Ishikawa (cell line): ENCODE data around the gene INPPL1.

ENCODE experiments used
- CEBPB ChIP-seq: IDR thresholded peaks from 2 replicates; pipeline ENCODE4 v1.6.1; 2012
- CREB1 ChIP-seq: IDR thresholded peaks from 2 replicates; pipeline ENCODE4 v1.6.1; 2012; ENCODE audit warnings: low read depth
- EGR1 ChIP-seq: IDR thresholded peaks from 2 replicates; pipeline ENCODE4 v1.6.1; 2012
- EP300 ChIP-seq: IDR thresholded peaks from 2 replicates; pipeline ENCODE4 v1.6.1; 2012; ENCODE audit warnings: borderline replicate concordance
- FOXM1 ChIP-seq: IDR thresholded peaks from 2 replicates; pipeline ENCODE4 v1.6.1; 2012; ENCODE audit warnings: low read depth, borderline replicate concordance
- NFIC ChIP-seq: IDR thresholded peaks from 2 replicates; pipeline ENCODE4 v1.6.1; 2012
- RAD21 ChIP-seq: IDR thresholded peaks from 2 replicates; pipeline ENCODE4 v1.6.1; 2012; ENCODE audit warnings: low read depth
- TAF1 ChIP-seq: IDR thresholded peaks from 2 replicates; pipeline ENCODE4 v1.6.1; 2012; ENCODE audit warnings: low read depth, mild to moderate bottlenecking
- TCF12 ChIP-seq: IDR thresholded peaks from 2 replicates; pipeline ENCODE4 v1.6.1; 2012; ENCODE audit warnings: low read depth
- TEAD4 ChIP-seq: IDR thresholded peaks from 2 replicates; pipeline ENCODE4 v1.6.1; 2012
- YY1 ChIP-seq: IDR thresholded peaks from 2 replicates; pipeline ENCODE4 v1.6.1; 2012; ENCODE audit warnings: low read depth
- ZBTB7A ChIP-seq: IDR thresholded peaks from 2 replicates; pipeline ENCODE4 v1.6.1; 2012; ENCODE audit warnings: low read depth
- TF ChIP-seq, protein P1 (sequence below): IDR thresholded peaks from 2 replicates; pipeline ENCODE4 v1.6.1; 2012
- TF ChIP-seq, protein P2 (sequence below): IDR thresholded peaks from 2 replicates; pipeline ENCODE4 v1.6.1; 2012
- TF ChIP-seq, protein P3 (sequence below): IDR thresholded peaks from 2 replicates; pipeline ENCODE4 v1.6.1; 2012; ENCODE audit warnings: low read depth, mild to moderate bottlenecking

The INPPL1 gene

DNA sequence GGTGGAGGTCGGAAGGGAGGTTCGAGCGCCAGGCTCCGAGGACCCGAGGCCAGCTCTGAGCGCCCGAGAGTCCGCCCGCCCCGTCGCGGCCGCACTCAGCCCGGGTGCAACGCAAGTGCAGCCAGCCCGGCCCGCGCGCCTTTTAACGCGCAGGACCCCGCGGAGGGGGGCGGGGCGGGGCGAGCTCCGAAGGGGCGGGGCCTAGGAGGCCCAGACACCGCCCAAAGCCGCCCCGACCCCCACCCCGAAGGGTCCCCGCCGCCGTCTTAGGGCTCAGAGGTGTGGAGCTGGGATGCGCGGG is 19.4 kb downstream of the INPPL1 start, which contains the start of gene PHOX2A:
Gene PHOX2A, minus strand, starts transcription at position 117 of the 301 bp plus-strand sequence. CDS start 172 bp downstream, outside the sequence.
- no peak for TF ChIP-seq TCF12
- TF ChIP-seq CEBPB, result no peak

DNA sequence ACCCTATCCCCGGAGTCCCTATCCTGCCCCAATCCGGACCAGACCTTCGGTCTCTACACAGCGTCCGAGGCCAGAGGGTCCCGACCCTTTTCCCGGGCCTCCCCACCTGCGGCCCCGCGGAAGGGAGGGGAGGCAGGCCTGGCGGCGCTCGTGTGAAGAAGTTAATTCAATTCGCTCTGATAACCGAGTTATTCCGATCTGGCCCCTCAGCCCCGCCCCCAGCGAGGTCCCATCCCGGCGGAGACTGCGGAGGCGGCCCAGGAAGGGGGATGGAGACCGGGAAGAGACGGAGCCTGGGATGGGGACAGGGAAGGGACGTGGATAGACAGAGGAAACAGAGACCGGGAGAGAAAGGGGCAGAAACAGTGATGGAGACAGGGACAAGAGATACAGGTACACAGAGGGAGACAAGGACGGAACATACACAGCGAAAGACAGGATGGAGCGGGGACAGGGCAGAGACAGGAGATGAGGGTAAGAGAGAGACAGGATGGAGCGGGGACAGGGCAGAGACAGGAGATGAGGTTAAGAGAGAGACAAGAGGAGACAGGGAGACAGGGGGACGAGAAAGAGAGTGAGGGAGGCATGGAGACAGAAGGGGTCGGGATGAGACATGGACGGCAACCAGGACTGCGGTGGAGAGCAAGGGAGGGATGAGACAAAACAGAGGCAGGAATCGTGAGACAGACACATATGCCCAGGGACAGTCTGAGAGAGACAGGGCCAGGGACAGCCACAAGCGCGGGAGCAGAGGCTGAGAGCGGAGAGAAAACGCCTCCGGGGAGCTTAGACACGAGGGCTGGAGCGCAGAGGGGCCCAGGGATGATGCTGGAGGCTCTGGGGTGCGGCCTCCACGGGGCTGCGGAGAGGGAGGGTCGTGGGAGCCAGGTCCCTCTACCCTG is 20.0 kb downstream of the INPPL1 start:
- TF ChIP-seq, protein P1, sequence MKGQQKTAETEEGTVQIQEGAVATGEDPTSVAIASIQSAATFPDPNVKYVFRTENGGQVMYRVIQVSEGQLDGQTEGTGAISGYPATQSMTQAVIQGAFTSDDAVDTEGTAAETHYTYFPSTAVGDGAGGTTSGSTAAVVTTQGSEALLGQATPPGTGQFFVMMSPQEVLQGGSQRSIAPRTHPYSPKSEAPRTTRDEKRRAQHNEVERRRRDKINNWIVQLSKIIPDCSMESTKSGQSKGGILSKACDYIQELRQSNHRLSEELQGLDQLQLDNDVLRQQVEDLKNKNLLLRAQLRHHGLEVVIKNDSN, result no peak
- no peak for TF ChIP-seq TAF1
- TF ChIP-seq, protein P2, sequence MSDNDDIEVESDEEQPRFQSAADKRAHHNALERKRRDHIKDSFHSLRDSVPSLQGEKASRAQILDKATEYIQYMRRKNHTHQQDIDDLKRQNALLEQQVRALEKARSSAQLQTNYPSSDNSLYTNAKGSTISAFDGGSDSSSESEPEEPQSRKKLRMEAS, result no peak
- TF ChIP-seq, protein P3, sequence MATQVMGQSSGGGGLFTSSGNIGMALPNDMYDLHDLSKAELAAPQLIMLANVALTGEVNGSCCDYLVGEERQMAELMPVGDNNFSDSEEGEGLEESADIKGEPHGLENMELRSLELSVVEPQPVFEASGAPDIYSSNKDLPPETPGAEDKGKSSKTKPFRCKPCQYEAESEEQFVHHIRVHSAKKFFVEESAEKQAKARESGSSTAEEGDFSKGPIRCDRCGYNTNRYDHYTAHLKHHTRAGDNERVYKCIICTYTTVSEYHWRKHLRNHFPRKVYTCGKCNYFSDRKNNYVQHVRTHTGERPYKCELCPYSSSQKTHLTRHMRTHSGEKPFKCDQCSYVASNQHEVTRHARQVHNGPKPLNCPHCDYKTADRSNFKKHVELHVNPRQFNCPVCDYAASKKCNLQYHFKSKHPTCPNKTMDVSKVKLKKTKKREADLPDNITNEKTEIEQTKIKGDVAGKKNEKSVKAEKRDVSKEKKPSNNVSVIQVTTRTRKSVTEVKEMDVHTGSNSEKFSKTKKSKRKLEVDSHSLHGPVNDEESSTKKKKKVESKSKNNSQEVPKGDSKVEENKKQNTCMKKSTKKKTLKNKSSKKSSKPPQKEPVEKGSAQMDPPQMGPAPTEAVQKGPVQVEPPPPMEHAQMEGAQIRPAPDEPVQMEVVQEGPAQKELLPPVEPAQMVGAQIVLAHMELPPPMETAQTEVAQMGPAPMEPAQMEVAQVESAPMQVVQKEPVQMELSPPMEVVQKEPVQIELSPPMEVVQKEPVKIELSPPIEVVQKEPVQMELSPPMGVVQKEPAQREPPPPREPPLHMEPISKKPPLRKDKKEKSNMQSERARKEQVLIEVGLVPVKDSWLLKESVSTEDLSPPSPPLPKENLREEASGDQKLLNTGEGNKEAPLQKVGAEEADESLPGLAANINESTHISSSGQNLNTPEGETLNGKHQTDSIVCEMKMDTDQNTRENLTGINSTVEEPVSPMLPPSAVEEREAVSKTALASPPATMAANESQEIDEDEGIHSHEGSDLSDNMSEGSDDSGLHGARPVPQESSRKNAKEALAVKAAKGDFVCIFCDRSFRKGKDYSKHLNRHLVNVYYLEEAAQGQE, result no peak
- no peak for TF ChIP-seq FOXM1
- no peak for TF ChIP-seq CEBPB
- no peak for TF ChIP-seq CREB1
- no peak for TF ChIP-seq TEAD4
- TF ChIP-seq EGR1, result no peak
- no peak for TF ChIP-seq YY1
- no peak for TF ChIP-seq TCF12
- TF ChIP-seq NFIC, result no peak
- no peak for TF ChIP-seq RAD21
- no peak for TF ChIP-seq ZBTB7A
- no peak for TF ChIP-seq EP300

DNA sequence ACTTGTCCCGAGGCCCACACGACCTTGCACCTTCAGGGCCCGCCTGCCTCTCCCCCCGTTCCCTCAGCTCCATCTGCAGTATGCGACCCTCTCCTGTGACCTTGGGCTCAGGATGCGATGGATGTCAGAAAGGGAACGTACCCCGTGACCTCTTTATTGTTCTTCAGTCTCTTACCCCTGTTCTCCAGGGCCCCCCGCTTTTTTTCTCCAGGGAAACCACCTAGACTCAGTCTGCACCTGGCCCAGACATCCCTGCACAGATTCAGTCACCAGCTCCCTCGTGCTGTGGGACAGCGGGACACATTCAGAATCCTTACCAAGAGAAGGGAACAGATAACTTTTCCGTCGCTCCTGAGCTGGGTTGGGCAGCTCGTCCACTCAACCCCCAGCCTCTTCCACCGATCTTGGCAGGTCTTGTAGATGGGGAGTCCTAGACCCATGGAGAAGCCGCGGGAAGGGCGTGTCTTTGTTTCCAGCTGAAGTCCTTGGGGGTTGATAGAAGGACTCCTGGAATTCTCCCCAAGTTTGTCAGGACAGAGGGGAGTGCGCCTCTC is 20.8 kb downstream of the INPPL1 start:
- TF ChIP-seq TAF1 (no peak), ZBTB7A (no peak), TEAD4 (no peak), TCF12 (no peak), CREB1 (no peak), CEBPB (no peak), NFIC (no peak)

DNA sequence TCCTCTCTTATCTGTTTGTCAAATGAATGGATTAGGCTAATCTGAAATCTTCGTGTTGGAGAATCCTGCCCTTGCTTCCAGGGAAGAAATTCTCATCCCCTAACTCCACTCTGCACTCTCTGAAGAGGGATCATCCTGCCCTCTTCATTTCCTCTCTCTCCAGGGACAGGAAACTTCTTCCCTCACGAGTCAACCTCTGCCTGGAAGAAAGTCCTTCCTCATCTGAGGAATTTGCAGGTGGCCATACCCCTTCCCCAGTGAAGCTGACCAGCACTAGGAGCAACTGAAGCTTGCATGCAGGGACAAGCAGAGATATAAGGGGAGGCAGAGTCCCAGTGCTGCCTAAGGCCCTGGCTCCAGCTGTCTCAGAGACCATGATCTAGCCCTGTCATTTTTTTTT is 23.0 kb downstream of the INPPL1 start:
- no peak for TF ChIP-seq TEAD4
- TF ChIP-seq, protein P1, result no peak
- TF ChIP-seq FOXM1, result no peak
- TF ChIP-seq, protein P2, result no peak
- TF ChIP-seq EGR1, result no peak
- TF ChIP-seq YY1, result no peak
- TF ChIP-seq TAF1, result no peak
- TF ChIP-seq RAD21, result no peak
- TF ChIP-seq, protein P3, result no peak
- no peak for TF ChIP-seq EP300
- no peak for TF ChIP-seq CEBPB
- no peak for TF ChIP-seq TCF12
- TF ChIP-seq NFIC, result no peak
- TF ChIP-seq CREB1, result no peak
- no peak for TF ChIP-seq ZBTB7A

DNA sequence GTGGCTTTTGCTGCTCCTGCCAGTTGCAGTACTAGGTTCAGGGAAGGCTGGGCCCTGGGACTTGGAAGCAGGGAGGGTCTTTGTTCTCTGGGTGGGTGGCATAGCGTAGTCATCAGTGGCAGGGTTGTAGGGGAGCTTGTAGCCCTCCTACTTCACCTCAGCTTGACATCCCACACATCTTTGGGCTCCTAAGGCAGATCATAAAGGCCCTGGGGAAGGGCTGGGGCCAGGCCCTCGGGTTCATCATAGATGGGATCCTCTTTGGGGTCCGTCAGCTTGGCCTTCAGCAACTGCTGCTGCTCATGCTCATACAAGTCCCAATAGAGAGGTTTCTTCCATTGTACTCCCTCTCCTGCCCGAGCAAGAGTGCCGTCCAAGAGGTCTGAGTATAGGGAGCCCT is 25.4 kb downstream of the INPPL1 start:
- TF ChIP-seq ZBTB7A (no peak), TAF1 (no peak)
